NCI-H2081 (cell line): ENCODE results near the gene VEGFB.

Experiments
- DNase-seq, 2 experiments: peaks; one replicate each; lab custom pipeline; 2025; lab: John Stamatoyannopoulos, UW

The VEGFB gene

GRCh38 chr11:64247729-64248531 is 13.5 kb downstream of the VEGFB start:
- DNase-seq, result no peak

GRCh38 chr11:64248578-64248977 is 14.2 kb downstream of the VEGFB start:
- no peak for DNase-seq

GRCh38 chr11:64249038-64249437 is 14.7 kb downstream of the VEGFB start:
- no peak for DNase-seq

GRCh38 chr11:64249563-64250414 is 15.4 kb downstream of the VEGFB start:
- DNase-seq, result no peak

GRCh38 chr11:64250415-64251015 is 16.1 kb downstream of the VEGFB start:
- DNase-seq, result no peak

GRCh38 chr11:64251016-64251752 is 16.8 kb downstream of the VEGFB start, which contains the start of gene PLCB3:
TSS of gene PLCB3 (plus strand) at chr11:64251530. CDS start at chr11:64251650, 120 bp downstream.
- peak; percentile 19 to 31 for DNase-seq

GRCh38 chr11:64251753-64252002 is 17.3 kb downstream of the VEGFB start:
- no peak for DNase-seq

- peak in 1 of 2 experiments; percentile 20 for DNase-seq
These were observed 17.9 kb downstream of the VEGFB start for GRCh38 chr11:64252003-64252872.

GRCh38 chr11:64253043-64253442 is 18.7 kb downstream of the VEGFB start:
- DNase-seq, result no peak

GRCh38 chr11:64253481-64253880 is 19.1 kb downstream of the VEGFB start:
- no peak for DNase-seq

GRCh38 chr11:64254326-64254725 is 19.9 kb downstream of the VEGFB start:
- DNase-seq, result no peak

GRCh38 chr11:64255135-64256128 is 21.0 kb downstream of the VEGFB start:
- no peak for DNase-seq

GRCh38 chr11:64256300-64256699 is 21.9 kb downstream of the VEGFB start:
- no peak for DNase-seq

- DNase-seq, result no peak
These were observed 24.0 kb downstream of the VEGFB start for GRCh38 chr11:64258356-64258755.

- DNase-seq, result no peak
These were observed 24.7 kb downstream of the VEGFB start for GRCh38 chr11:64258946-64259532.

GRCh38 chr11:64259533-64260067 is 25.2 kb downstream of the VEGFB start:
- no peak for DNase-seq

- DNase-seq, result no peak
These were observed 25.8 kb downstream of the VEGFB start for GRCh38 chr11:64260147-64260708.

- DNase-seq, result no peak
These were observed 27.2 kb downstream of the VEGFB start for GRCh38 chr11:64261556-64262080.
